HEK293T (cell line): ENCODE results near the gene NEUROD4.

Experiments used
- ARNT ChIP-seq: fragments of 450-650 bp; IDR thresholded peaks from 2 replicates; pipeline ENCODE4 v1.6.1; 2017; ENCODE audit warnings: mild to moderate bottlenecking
- BHLHE40 ChIP-seq: fragments of 450-650 bp; IDR thresholded peaks from 2 replicates; pipeline ENCODE4 v1.6.1; 2016; ENCODE audit warnings: mild to moderate bottlenecking, moderate library complexity, borderline replicate concordance
- LEF1 ChIP-seq: fragments of 450-650 bp; IDR thresholded peaks from 2 replicates; pipeline ENCODE4 v1.6.1; 2017; ENCODE audit warnings: mild to moderate bottlenecking, borderline replicate concordance
- PKNOX1 ChIP-seq: fragments of 450-650 bp; IDR thresholded peaks from 2 replicates; pipeline ENCODE4 v1.6.1; 2016
- SP1 ChIP-seq: fragments of 450-650 bp; IDR thresholded peaks from 2 replicates; pipeline ENCODE4 v1.6.1; 2017

- TF ChIP-seq ARNT = no peak
- no peak for TF ChIP-seq BHLHE40
- no peak for TF ChIP-seq PKNOX1
- no peak for TF ChIP-seq SP1
- no peak for TF ChIP-seq LEF1
Observed at GRCh38 chr12:55073043-55074022, 53.6 kb downstream of the NEUROD4 start.
